KOPT-K1 (cell line): ENCODE results near the gene ARL15.
"Not testable (repeated sequence)": the region's sequence is repeated elsewhere in the genome, so short reads cannot be mapped to it uniquely, and the experiment has no call there.

Source experiments
- H3K27ac ChIP-seq: fragments of 200-600 bp; sonication (generic); 2 replicates; pipeline ENCODE4 v1.5.1; 2016; ENCODE audit warnings: antibody characterized with exemption, mild to moderate bottlenecking, low read depth, low read length; ENCODE audit not compliant: poor library complexity, severe bottlenecking
- H3K36me3 ChIP-seq: fragments of 200-600 bp; sonication (generic); 2 replicates; pipeline ENCODE4 v1.5.1; 2017; ENCODE audit warnings: antibody characterized with exemption, mild to moderate bottlenecking, low read length, moderate library complexity; ENCODE audit not compliant: insufficient read depth
- H3K9me3 ChIP-seq: fragments of 200-600 bp; sonication (generic); 2 replicates; pipeline ENCODE4 v1.5.1; 2017; ENCODE audit warnings: antibody characterized with exemption, low read length, mild to moderate bottlenecking; ENCODE audit not compliant: insufficient read depth, poor library complexity, severe bottlenecking

ARL15 gene

GRCh38 chr5:54001976-54002775 is 308.2 kb downstream of the ARL15 start:
- Histone ChIP-seq H3K27ac (no peak overlapping the region), H3K9me3 (no peaks in the 10 kb centered on the region), H3K36me3 (no peaks in the 10 kb centered on the region)

- Histone ChIP-seq H3K27ac (no peak overlapping the region), H3K36me3 (no peaks in the 10 kb centered on the region), H3K9me3 (no peaks in the 10 kb centered on the region)
Measured at GRCh38 chr5:54000011-54000410, 310.4 kb downstream of the ARL15 start.

GRCh38 chr5:53997736-53998627 is 312.4 kb downstream of the ARL15 start:
- no peak overlapping the region for H3K27ac ChIP-seq
- no peaks in the 10 kb centered on the region for H3K36me3 ChIP-seq
- H3K9me3 ChIP-seq, result no peaks in the 10 kb centered on the region

- no peaks in the 10 kb centered on the region for H3K9me3 ChIP-seq
- no peak overlapping the region for H3K27ac ChIP-seq
- H3K36me3 ChIP-seq, result no peaks in the 10 kb centered on the region
Measured at GRCh38 chr5:53996008-53996407, 314.4 kb downstream of the ARL15 start.

GRCh38 chr5:53994148-53994547 is 316.2 kb downstream of the ARL15 start:
- H3K9me3 ChIP-seq, result no peaks in the 10 kb centered on the region
- no peaks in the 10 kb centered on the region for H3K36me3 ChIP-seq
- no peak overlapping the region for H3K27ac ChIP-seq

GRCh38 chr5:53991942-53992341 is 318.4 kb downstream of the ARL15 start:
- no peaks in the 10 kb centered on the region for H3K9me3 ChIP-seq
- no peaks in the 10 kb centered on the region for H3K36me3 ChIP-seq
- H3K27ac ChIP-seq, result no peak overlapping the region

- H3K27ac ChIP-seq, result no peak overlapping the region
- no peaks in the 10 kb centered on the region for H3K36me3 ChIP-seq
- no peaks in the 10 kb centered on the region for H3K9me3 ChIP-seq
Measured at GRCh38 chr5:53987101-53987500, 323.3 kb downstream of the ARL15 start.

- no peak overlapping the region for H3K27ac ChIP-seq
- no peaks in the 10 kb centered on the region for H3K9me3 ChIP-seq
- no peaks in the 10 kb centered on the region for H3K36me3 ChIP-seq
Measured at GRCh38 chr5:53985796-53986195, 324.6 kb downstream of the ARL15 start.

- H3K36me3 ChIP-seq, result no peaks in the 10 kb centered on the region
- H3K9me3 ChIP-seq, result no peaks in the 10 kb centered on the region
- H3K27ac ChIP-seq, result no peak overlapping the region
Measured at GRCh38 chr5:53984971-53985370, 325.4 kb downstream of the ARL15 start.

GRCh38 chr5:53983568-53984460 is 326.6 kb downstream of the ARL15 start:
- H3K27ac ChIP-seq, result no peak overlapping the region
- no peaks in the 10 kb centered on the region for H3K36me3 ChIP-seq
- no peaks in the 10 kb centered on the region for H3K9me3 ChIP-seq

- H3K9me3 ChIP-seq, H3K27ac ChIP-seq, H3K36me3 ChIP-seq: not testable (repeated sequence)
Measured at GRCh38 chr5:53982319-53982718, 328.1 kb downstream of the ARL15 start.

GRCh38 chr5:53980061-53980460 is 330.3 kb downstream of the ARL15 start:
- no peaks in the 10 kb centered on the region for H3K36me3 ChIP-seq
- no peak overlapping the region for H3K27ac ChIP-seq
- no peaks in the 10 kb centered on the region for H3K9me3 ChIP-seq

GRCh38 chr5:53974021-53974420 is 336.4 kb downstream of the ARL15 start:
- H3K27ac ChIP-seq, result no peak overlapping the region
- no peaks in the 10 kb centered on the region for H3K9me3 ChIP-seq
- no peaks in the 10 kb centered on the region for H3K36me3 ChIP-seq

- no peaks in the 10 kb centered on the region for H3K36me3 ChIP-seq
Measured at GRCh38 chr5:53972314-53972713, 338.1 kb downstream of the ARL15 start.

GRCh38 chr5:53971551-53971950 is 338.8 kb downstream of the ARL15 start:
- H3K36me3 ChIP-seq, result no peaks in the 10 kb centered on the region
- no peak overlapping the region for H3K27ac ChIP-seq
- no peaks in the 10 kb centered on the region for H3K9me3 ChIP-seq

More at GRCh38 chr5:53972314-53972713, 338.1 kb downstream of the ARL15 start:
- Histone ChIP-seq H3K9me3 (no peaks in the 10 kb centered on the region), H3K27ac (no peak overlapping the region)
